PC-3 (cell line): Measurements from ENCODE around the gene DNAJC25. TPM values are rescaled to one million over a fixed set of nuclear protein-coding genes. Genes with fewer than 3 reads are reported as not detected.

ENCODE experiments used
- ATAC-seq: fragments of 200-7000 bp; cut with Tn5 transposase; 2 replicates; pipeline ENCODE4 v1.9.1; 2020; ENCODE audit warnings: mild to moderate bottlenecking, moderate library complexity
- BruUV-seq: library from RNA; stranded (reverse); fragments of 400-500 nt; replicated peaks from 2 replicates; lab custom pipeline; 2021; lab: Mats Ljungman, UMichigan
- CTCF ChIA-PET: fragments of 300-600 bp; sonication (Branson Sonifier 250); formaldehyde crosslinking; loops from one replicate; lab custom pipeline; 2022; ENCODE audit warnings: antibody characterized with exemption; lab: Charles Lee
- POLR2A ChIA-PET: fragments of 300-600 bp; sonication (Branson Sonifier 250); formaldehyde crosslinking; loops from one replicate; lab custom pipeline; 2022; ENCODE audit warnings: antibody characterized with exemption; ENCODE audit not compliant: unreplicated experiment; lab: Charles Lee
- DNase-seq: peaks from one replicate; pipeline ENCODE4 v3.0.0-alpha.2; 2015
- H2AFZ ChIP-seq: fragments of 300-600 bp; sonication (generic); 2 replicates; pipeline ENCODE4 v1.6.0; 2016; ENCODE audit warnings: antibody characterized with exemption, low read length
- H3F3A ChIP-seq: fragments of 300-600 bp; sonication (generic); one replicate; pipeline ENCODE4 v1.6.0; 2017; ENCODE audit warnings: antibody characterized with exemption, low read length, control low read depth, mild to moderate bottlenecking; ENCODE audit not compliant: unreplicated experiment
- H3K27ac ChIP-seq: fragments of 300-600 bp; sonication (generic); 2 replicates; pipeline ENCODE4 v1.5.1; 2016; ENCODE audit warnings: mild to moderate bottlenecking, low read length
- H3K27me3 ChIP-seq: fragments of 300-600 bp; sonication (generic); 2 replicates; pipeline ENCODE4 v1.6.1; 2016; ENCODE audit warnings: low read length, mixed read lengths
- H3K36me3 ChIP-seq: fragments of 300-600 bp; sonication (generic); 2 replicates; pipeline ENCODE4 v1.6.1; 2016; ENCODE audit warnings: low read depth, mixed run types, low read length, mixed read lengths
- H3K4me1 ChIP-seq: fragments of 300-600 bp; sonication (generic); 2 replicates; pipeline ENCODE4 v1.5.1; 2016; ENCODE audit warnings: low read length; ENCODE audit not compliant: insufficient read depth
- H3K4me2 ChIP-seq: fragments of 300-600 bp; sonication (generic); 2 replicates; pipeline ENCODE4 v1.6.0; 2016; ENCODE audit warnings: low read length
- H3K4me3 ChIP-seq: fragments of 300-600 bp; sonication (generic); 2 replicates; pipeline ENCODE4 v1.5.1; 2016; ENCODE audit warnings: mild to moderate bottlenecking, low read length, mixed read lengths
- H3K79me2 ChIP-seq: fragments of 300-600 bp; sonication (generic); 2 replicates; pipeline ENCODE4 v1.6.1; 2017; ENCODE audit warnings: low read length, mixed read lengths
- H3K9ac ChIP-seq: fragments of 300-600 bp; sonication (generic); 2 replicates; pipeline ENCODE4 v1.6.0; 2016; ENCODE audit warnings: mild to moderate bottlenecking, low read length
- H3K9me2 ChIP-seq: fragments of 300-600 bp; sonication (generic); replicated peaks from 2 replicates; pipeline ENCODE4 v1.6.1; 2016; ENCODE audit warnings: mixed run types, low read length, mixed read lengths
- H3K9me3 ChIP-seq: fragments of 300-600 bp; sonication (generic); 2 replicates; pipeline ENCODE4 v1.6.1; 2016; ENCODE audit warnings: low read length, mixed read lengths
- H4K20me1 ChIP-seq: fragments of 300-600 bp; sonication (generic); 2 replicates; pipeline ENCODE4 v1.6.1; 2016; ENCODE audit warnings: low read length, mixed read lengths
- EZH2 ChIP-seq: fragments of 300-600 bp; sonication (generic); IDR thresholded peaks from one replicate; pipeline ENCODE4 v1.6.1; 2017; ENCODE audit warnings: antibody characterized with exemption, mild to moderate bottlenecking, low read length; ENCODE audit not compliant: unreplicated experiment
- EZH2phosphoT487 ChIP-seq: fragments of 300-600 bp; sonication (generic); IDR thresholded peaks from 2 replicates; pipeline ENCODE4 v1.6.1; 2018; ENCODE audit warnings: mild to moderate bottlenecking, antibody characterized with exemption, low read length, borderline replicate concordance
- intact Hi-C: fragments of 100-400 bp; cut with micrococcal nuclease; formaldehyde crosslinking; loops from 2 replicates; pipeline ENCODE4 v1.9.0; 2023
- total RNA-seq: library from RNA; depleted of rRNA; stranded (reverse); fragments of >200 nt; gene quantifications from 2 replicates; pipeline ENCODE4 v1.2.3, GENCODE V29; 2014
- TF ChIP-seq, protein P1 (sequence below): fragments of 300-600 bp; sonication (generic); conservative IDR thresholded peaks from 2 replicates; pipeline ENCODE4 v1.5.1; 2017; ENCODE audit warnings: antibody characterized with exemption, low read depth, mild to moderate bottlenecking, low read length

Gene DNAJC25
- total RNA-seq, 1 experiment from 2014 or later: 5.9 TPM

DNA sequence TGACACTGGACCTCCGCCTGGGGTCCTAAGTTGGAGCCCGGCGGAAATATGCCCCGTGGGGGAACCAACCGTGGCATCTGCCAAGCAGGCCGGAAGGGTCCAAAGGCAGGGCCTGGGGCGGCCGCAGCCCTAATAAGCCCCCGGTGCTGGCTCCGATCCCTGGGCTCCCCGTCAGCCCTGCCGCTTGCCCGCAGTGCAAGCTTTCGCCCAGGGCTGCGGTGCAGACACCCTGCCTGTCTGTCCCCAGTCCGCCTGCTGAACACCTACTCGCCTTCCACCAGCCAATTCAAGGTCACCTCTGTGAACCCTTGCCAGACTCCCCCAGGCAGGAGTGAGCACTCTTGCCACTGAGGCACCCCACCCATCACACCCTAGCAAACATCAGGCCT, 31.2 kb upstream of the DNAJC25 start:
- Histone ChIP-seq H3F3A (no peaks in the 10 kb centered on the region), H3K4me3 (peak overlapping the region; percentile 80), H3K9me3 (no peaks in the 10 kb centered on the region), H3K27me3 (no peaks in the 10 kb centered on the region), H3K4me2 (peak overlapping the region; percentile 92), H3K36me3 (peaks cover 12% of the 10 kb centered on the region), H3K9ac (peak overlapping the region; percentile 76; the same call in 1 of the 2 replicates), H3K79me2 (peaks cover 24% of the 10 kb centered on the region), H3K27ac (no peak overlapping the region), H4K20me1 (no peaks in the 10 kb centered on the region), H3K9me2 (no peaks in the 10 kb centered on the region), H3K4me1 (peaks cover 16% of the 10 kb centered on the region), H2AFZ (peak overlapping the region; percentile 98)
- TF ChIP-seq EZH2 (no peak), EZH2phosphoT487 (no peak)
- TF ChIP-seq, protein P1, sequence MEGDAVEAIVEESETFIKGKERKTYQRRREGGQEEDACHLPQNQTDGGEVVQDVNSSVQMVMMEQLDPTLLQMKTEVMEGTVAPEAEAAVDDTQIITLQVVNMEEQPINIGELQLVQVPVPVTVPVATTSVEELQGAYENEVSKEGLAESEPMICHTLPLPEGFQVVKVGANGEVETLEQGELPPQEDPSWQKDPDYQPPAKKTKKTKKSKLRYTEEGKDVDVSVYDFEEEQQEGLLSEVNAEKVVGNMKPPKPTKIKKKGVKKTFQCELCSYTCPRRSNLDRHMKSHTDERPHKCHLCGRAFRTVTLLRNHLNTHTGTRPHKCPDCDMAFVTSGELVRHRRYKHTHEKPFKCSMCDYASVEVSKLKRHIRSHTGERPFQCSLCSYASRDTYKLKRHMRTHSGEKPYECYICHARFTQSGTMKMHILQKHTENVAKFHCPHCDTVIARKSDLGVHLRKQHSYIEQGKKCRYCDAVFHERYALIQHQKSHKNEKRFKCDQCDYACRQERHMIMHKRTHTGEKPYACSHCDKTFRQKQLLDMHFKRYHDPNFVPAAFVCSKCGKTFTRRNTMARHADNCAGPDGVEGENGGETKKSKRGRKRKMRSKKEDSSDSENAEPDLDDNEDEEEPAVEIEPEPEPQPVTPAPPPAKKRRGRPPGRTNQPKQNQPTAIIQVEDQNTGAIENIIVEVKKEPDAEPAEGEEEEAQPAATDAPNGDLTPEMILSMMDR: no peak
- POLR2A ChIA-PET: no interaction called here
- intact Hi-C loops: loop anchor here (1.0 kb wide), 1 partner anchor 91 kb away; no protein-coding TSS in a partner anchor
- CTCF ChIA-PET: no interaction called here
- ATAC-seq: no peak
- no TSS peak for BruUV-seq
- no peak for DNase-seq

DNA sequence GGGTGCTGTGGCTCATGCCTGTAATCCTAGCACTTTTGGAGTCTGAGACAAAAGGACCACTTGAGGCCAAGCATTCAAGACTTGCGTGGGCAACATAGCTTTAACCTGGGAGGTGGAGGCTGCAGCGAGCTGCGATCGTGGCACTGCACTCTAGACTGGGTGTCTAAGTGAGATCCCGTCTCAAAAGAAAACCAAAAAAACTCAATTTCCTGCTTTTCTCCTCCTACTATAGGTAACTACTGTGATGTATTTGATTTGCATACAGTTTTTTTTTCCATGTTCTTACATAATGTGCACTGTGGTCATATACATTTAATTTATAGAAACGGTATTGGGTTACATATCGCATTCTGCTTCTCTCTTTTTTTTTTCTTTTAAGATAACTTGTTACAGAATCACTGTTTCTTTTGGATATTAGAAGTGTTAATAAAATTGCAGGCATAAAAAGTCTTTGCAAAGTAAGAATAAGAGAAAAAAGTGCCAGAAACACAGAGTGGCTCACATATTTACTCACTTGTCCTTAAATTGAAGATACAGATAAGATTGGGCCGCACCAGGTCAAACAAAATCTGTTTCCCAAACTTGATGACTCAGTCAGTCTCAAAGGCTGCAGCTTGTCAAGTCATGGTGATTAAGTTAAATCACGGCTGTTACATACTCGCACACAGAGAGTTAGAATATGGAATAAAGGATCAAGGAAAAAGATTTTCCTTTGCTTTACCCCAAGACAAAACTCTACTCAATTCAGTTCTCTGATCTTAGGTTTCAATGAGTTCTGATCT, 29.7 kb upstream of the DNAJC25 start:
- no peaks in the 10 kb centered on the region for H4K20me1 ChIP-seq
- H3K27ac ChIP-seq: peak overlapping the region; percentile 36
- intact Hi-C loops: no loop called here
- ATAC-seq (0 out of 2 replicates have a peak, but pooled peaks have one; percentile 12), DNase-seq (peak; percentile 64)
- H3K4me3 ChIP-seq: no peak overlapping the region
- H3K36me3 ChIP-seq: peaks cover 6% of the 10 kb centered on the region; the same call in 1 of the 2 replicates
- ChIA-PET POLR2A (no interaction called here), CTCF (no interaction called here)
- H3K4me2 ChIP-seq: peak overlapping the region; percentile 48
- peaks cover 24% of the 10 kb centered on the region for H3K79me2 ChIP-seq
- TF ChIP-seq, protein P1: no peak
- TF ChIP-seq EZH2phosphoT487 (no peak), EZH2 (no peak)
- no peaks in the 10 kb centered on the region for H3K27me3 ChIP-seq
- H3K9me3 ChIP-seq: no peaks in the 10 kb centered on the region
- peak overlapping the region; percentile 64 for H2AFZ ChIP-seq
- H3K9ac ChIP-seq: no peak overlapping the region
- H3F3A ChIP-seq: no peaks in the 10 kb centered on the region
- H3K4me1 ChIP-seq: peaks cover 16% of the 10 kb centered on the region
- no TSS peak for BruUV-seq
- no peaks in the 10 kb centered on the region for H3K9me2 ChIP-seq

DNA sequence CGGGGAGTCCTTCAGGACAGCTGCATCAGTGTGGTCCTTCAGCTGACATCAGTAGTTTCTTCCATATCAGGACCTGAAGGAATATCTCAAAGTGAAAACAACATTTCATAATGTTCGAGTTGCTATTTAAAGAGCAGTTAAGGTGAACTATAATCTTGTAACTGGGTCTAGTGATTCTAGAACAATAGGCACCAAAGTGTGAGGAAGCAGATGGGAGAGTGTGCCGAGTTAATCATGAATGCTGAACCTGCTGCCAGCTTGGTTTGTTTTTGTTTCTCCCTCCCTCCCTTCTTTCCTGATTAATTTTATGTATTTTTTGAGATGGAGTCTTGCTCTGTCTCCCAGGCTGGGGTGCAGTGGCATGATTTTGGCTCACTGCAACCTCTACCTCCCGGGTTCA, 28.1 kb upstream of the DNAJC25 start:
- no peaks in the 10 kb centered on the region for H3K9me3 ChIP-seq

More for the DNA sequence above, 28.1 kb upstream of the DNAJC25 start:
- TF ChIP-seq, protein P1: no peak
- TF ChIP-seq EZH2: no peak
- no peak for TF ChIP-seq EZH2phosphoT487
- H3K4me2 ChIP-seq: no peak overlapping the region
- H3K27me3 ChIP-seq: no peaks in the 10 kb centered on the region
- H4K20me1 ChIP-seq: no peaks in the 10 kb centered on the region
- DNase-seq (no peak), ATAC-seq (no peak)
- peaks cover 11% of the 10 kb centered on the region for H3K4me1 ChIP-seq
- peaks cover 15% of the 10 kb centered on the region for H3K79me2 ChIP-seq
- H3K36me3 ChIP-seq: no peaks in the 10 kb centered on the region
- ChIA-PET POLR2A (no interaction called here), CTCF (no interaction called here)
- H3K9ac ChIP-seq: no peak overlapping the region
- H3K27ac ChIP-seq: no peak overlapping the region
- intact Hi-C loops: no loop called here
- no peaks in the 10 kb centered on the region for H3K9me2 ChIP-seq
- no peak overlapping the region for H2AFZ ChIP-seq
- BruUV-seq: no TSS peak
- no peaks in the 10 kb centered on the region for H3F3A ChIP-seq
- no peak overlapping the region for H3K4me3 ChIP-seq
